Smooth muscle cell (in vitro differentiated cells): ENCODE measurements around the gene PGM3. TPM values are rescaled to one million over a fixed set of nuclear protein-coding genes. Genes with fewer than 3 reads are reported as not detected.

ENCODE experiments used
- DNase-seq: peaks from one replicate; lab custom pipeline; 2025; ENCODE audit not compliant: unreplicated experiment; lab: John Stamatoyannopoulos, UW
- H2AFZ ChIP-seq: fragments of 200-600 bp; sonication (generic); 2 replicates; pipeline ENCODE4 v1.6.0; 2016; ENCODE audit warnings: antibody characterized with exemption, low read depth, mild to moderate bottlenecking
- H3F3A ChIP-seq: fragments of 200-600 bp; sonication (generic); 2 replicates; pipeline ENCODE4 v1.6.0; 2017; ENCODE audit warnings: antibody characterized with exemption, low read depth
- H3K27ac ChIP-seq: fragments of 200-600 bp; sonication (generic); 2 replicates; pipeline ENCODE4 v1.5.1; 2016; ENCODE audit warnings: low read depth, mild to moderate bottlenecking
- H3K27me3 ChIP-seq: fragments of 200-600 bp; sonication (generic); 2 replicates; pipeline ENCODE4 v1.6.1; 2016; ENCODE audit warnings: low read depth, mild to moderate bottlenecking
- H3K36me3 ChIP-seq: fragments of 200-600 bp; sonication (generic); 2 replicates; pipeline ENCODE4 v1.5.1; 2016; ENCODE audit warnings: low read depth
- H3K4me1 ChIP-seq: fragments of 200-600 bp; sonication (generic); 2 replicates; pipeline ENCODE4 v1.5.1; 2016; ENCODE audit warnings: low read depth
- H3K4me2 ChIP-seq: fragments of 200-600 bp; sonication (generic); 2 replicates; pipeline ENCODE4 v1.6.0; 2016; ENCODE audit warnings: mild to moderate bottlenecking
- H3K4me3 ChIP-seq: fragments of 200-600 bp; sonication (generic); 2 replicates; pipeline ENCODE4 v1.5.1; 2016; ENCODE audit warnings: mild to moderate bottlenecking
- H3K79me2 ChIP-seq: fragments of 200-600 bp; sonication (generic); 2 replicates; pipeline ENCODE4 v1.6.0; 2016; ENCODE audit warnings: low read depth, mild to moderate bottlenecking
- H3K9ac ChIP-seq: fragments of 200-600 bp; sonication (generic); 2 replicates; pipeline ENCODE4 v1.6.0; 2016; ENCODE audit warnings: low read depth
- H3K9me3 ChIP-seq: fragments of 200-600 bp; sonication (generic); replicated peaks from 2 replicates; pipeline ENCODE4 v1.5.1; 2016; ENCODE audit warnings: low read depth
- H4K20me1 ChIP-seq: fragments of 200-600 bp; sonication (generic); 2 replicates; pipeline ENCODE4 v1.6.0; 2016; ENCODE audit warnings: low read depth
- CTCF ChIP-seq: fragments of 200-600 bp; sonication (generic); IDR thresholded peaks from 2 replicates; pipeline ENCODE4 v1.5.1; 2017; ENCODE audit warnings: borderline replicate concordance, mild to moderate bottlenecking, antibody characterized with exemption; ENCODE audit not compliant: insufficient read depth, poor library complexity, severe bottlenecking
- WGBS: methylation state at CpG from one replicate; pipeline ENCODE4 v1.1.7; 2016; ENCODE audit warnings: low lambda C conversion rate; 5-methylcytosine and 5-hydroxymethylcytosine counted together
- polyA plus RNA-seq: library from polyadenylated mRNA; unstranded; fragments of >200 nt; fragmentation: Nextera tagmentation; extraction: Ambion mirVana; gene quantifications from 2 replicates; pipeline ENCODE4 v1.2.1, GENCODE V29; 2016
- total RNA-seq: library from RNA; depleted of rRNA; stranded (reverse); fragments of >200 nt; gene quantifications from 2 replicates; pipeline ENCODE4 v1.2.3, GENCODE V29; 2014

PGM3 gene
- total and polyA plus RNA-seq, 2 experiments from 2014 or later, result 163 to 173 TPM

GRCh38 chr6:83117802-83118201, 75.3 kb downstream of the PGM3 start:
- Histone ChIP-seq H3K4me2 (no peak overlapping the region), H3K4me3 (no peak overlapping the region), H3K9ac (no peak overlapping the region), H3K27me3 (no peaks in the 10 kb centered on the region), H3F3A (no peaks in the 10 kb centered on the region), H3K9me3 (no peaks in the 10 kb centered on the region), H4K20me1 (no peaks in the 10 kb centered on the region), H3K27ac (no peak overlapping the region), H3K36me3 (no peaks in the 10 kb centered on the region), H3K79me2 (no peaks in the 10 kb centered on the region), H3K4me1 (no peaks in the 10 kb centered on the region), H2AFZ (no peak overlapping the region)
- 93% methylated on average over 1 of the region's 1 CpG for WGBS
- DNase-seq, result no peak
- TF ChIP-seq CTCF, result no peak

Other genes with a start within 250 kb of the PGM3 start
- 6.1 and 7.5 TPM in 2 replicates for gene UBE3D, start 127.4 kb downstream of the PGM3 start, total RNA-seq
- gene UBE3D, start 127.4 kb downstream of the PGM3 start, polyA plus RNA-seq, result 2.1 and 3.9 TPM in 2 replicates
- gene DOP1A, start 125.6 kb downstream of the PGM3 start, total RNA-seq, result 11.0 and 14.3 TPM in 2 replicates
- 0.93 and 1.4 TPM in 2 replicates for gene DOP1A, start 125.6 kb downstream of the PGM3 start, polyA plus RNA-seq
- gene RWDD2A, start 92 bp upstream of the PGM3 start, total RNA-seq, result 4.2 and 6.9 TPM in 2 replicates
- gene RWDD2A, start 92 bp upstream of the PGM3 start, polyA plus RNA-seq, result 3.6 and 4.6 TPM in 2 replicates
- gene ME1, start 237.8 kb upstream of the PGM3 start, total RNA-seq, result 29.4 and 32.4 TPM in 2 replicates
- 31.4 and 32.0 TPM in 2 replicates for gene ME1, start 237.8 kb upstream of the PGM3 start, polyA plus RNA-seq